Activated naive CD8-positive, alpha-beta T cell treated with anti-CD3 and anti-CD28 coated beads, Interleukin-2, amount 10 ng/mL, durations not matched to agents 7 days and 5 days (primary cell): ENCODE measurements around the gene RAB13. TPM values are rescaled to one million over a fixed set of nuclear protein-coding genes. Genes with fewer than 3 reads are reported as not detected.

Source experiments
- ATAC-seq: fragments of 150-1000 bp; cut with Tn5 transposase; one replicate; pipeline ENCODE4 v1.10.0; 2021; ENCODE audit warnings: low read depth, moderate library complexity
- POLR2A ChIA-PET: fragments of 350-600 bp; sonication (Branson Sonifier 250); formaldehyde crosslinking; loops from one replicate; lab custom pipeline; 2021; ENCODE audit warnings: antibody characterized with exemption; lab: Charles Lee
- DNase-seq: peaks from one replicate; pipeline ENCODE4 v3.0.0; 2021
- H3K27ac Mint-ChIP-seq: one replicate; pipeline ENCODE4 v1.8.0; 2022; ENCODE audit warnings: mild to moderate bottlenecking, mixed read lengths
- H3K27me3 Mint-ChIP-seq: one replicate; pipeline ENCODE4 v1.8.0; 2022; ENCODE audit warnings: mild to moderate bottlenecking, moderate library complexity, mixed read lengths
- H3K36me3 Mint-ChIP-seq: one replicate; pipeline ENCODE4 v1.8.0; 2021; ENCODE audit warnings: mild to moderate bottlenecking, mixed read lengths
- H3K4me1 Mint-ChIP-seq: one replicate; pipeline ENCODE4 v1.8.0; 2021; ENCODE audit warnings: mixed read lengths
- H3K4me3 Mint-ChIP-seq: one replicate; pipeline ENCODE4 v1.8.0; 2022; ENCODE audit warnings: mild to moderate bottlenecking, moderate library complexity, mixed read lengths
- H3K9me3 Mint-ChIP-seq: one replicate; pipeline ENCODE4 v1.8.0; 2021; ENCODE audit warnings: mixed read lengths
- total RNA-seq, 2 experiments: library from RNA; stranded (reverse); gene quantifications; one replicate each; pipeline ENCODE4 v1.2.3, GENCODE V29; 2021

RAB13 gene
- total RNA-seq, 2 experiments from 2014 or later = 7.5 to 8.0 TPM

DNA sequence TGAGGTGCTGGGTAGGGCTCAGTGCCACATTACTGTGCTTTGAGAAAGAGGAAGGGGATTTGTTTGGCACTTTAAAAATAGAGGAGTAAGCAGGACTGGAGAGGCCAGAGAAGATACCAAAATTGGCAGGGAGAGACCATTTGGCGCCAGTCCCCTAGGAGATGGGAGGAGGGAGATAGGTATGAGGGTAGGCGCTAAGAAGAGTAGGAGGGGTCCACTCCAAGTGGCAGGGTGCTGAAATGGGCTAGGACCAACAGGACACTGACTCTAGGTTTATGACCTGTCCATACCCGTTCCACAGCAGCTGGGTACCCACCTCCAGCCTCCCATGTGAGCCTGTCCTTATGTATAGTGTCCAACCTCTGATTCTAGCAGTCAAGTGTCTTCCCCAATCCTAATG lies 26.7 kb downstream of the RAB13 start:
- ATAC-seq = no peak
- Mint-ChIP-seq H3K4me3 (no peak overlapping the region), H3K9me3 (no peaks in the 10 kb centered on the region), H3K4me1 (peaks cover 45% of the 10 kb centered on the region), H3K27me3 (no peaks in the 10 kb centered on the region), H3K36me3 (peaks cover 9% of the 10 kb centered on the region), H3K27ac (peak overlapping the region; percentile 24)
- POLR2A ChIA-PET = interaction anchor here (0.9 to 8.1 kb wide), 5 partner anchors 8 to 184 kb away, joined by 3 to 87 read pairs (median 5); partner anchors contain the start of genes CREB3L4, DENND4B, GATAD2B and SLC27A3
- no peak for DNase-seq

- Mint-ChIP-seq H3K9me3 (no peaks in the 10 kb centered on the region), H3K36me3 (peaks cover 12% of the 10 kb centered on the region), H3K4me3 (peak overlapping the region; percentile 94), H3K4me1 (peaks cover 46% of the 10 kb centered on the region), H3K27me3 (no peaks in the 10 kb centered on the region), H3K27ac (peak overlapping the region; percentile 98)
- ATAC-seq (no peak), DNase-seq (no peak)
- POLR2A ChIA-PET = interaction anchor here (0.8 to 8.1 kb wide), 7 partner anchors 8 to 183 kb away, joined by 3 to 87 read pairs (median 5); partner anchors contain the start of genes CREB3L4, DENND4B, GATAD2B and JTB
These were observed 27.2 kb downstream of the RAB13 start for GRCh38 chr1:153958961-153959260.

DNA sequence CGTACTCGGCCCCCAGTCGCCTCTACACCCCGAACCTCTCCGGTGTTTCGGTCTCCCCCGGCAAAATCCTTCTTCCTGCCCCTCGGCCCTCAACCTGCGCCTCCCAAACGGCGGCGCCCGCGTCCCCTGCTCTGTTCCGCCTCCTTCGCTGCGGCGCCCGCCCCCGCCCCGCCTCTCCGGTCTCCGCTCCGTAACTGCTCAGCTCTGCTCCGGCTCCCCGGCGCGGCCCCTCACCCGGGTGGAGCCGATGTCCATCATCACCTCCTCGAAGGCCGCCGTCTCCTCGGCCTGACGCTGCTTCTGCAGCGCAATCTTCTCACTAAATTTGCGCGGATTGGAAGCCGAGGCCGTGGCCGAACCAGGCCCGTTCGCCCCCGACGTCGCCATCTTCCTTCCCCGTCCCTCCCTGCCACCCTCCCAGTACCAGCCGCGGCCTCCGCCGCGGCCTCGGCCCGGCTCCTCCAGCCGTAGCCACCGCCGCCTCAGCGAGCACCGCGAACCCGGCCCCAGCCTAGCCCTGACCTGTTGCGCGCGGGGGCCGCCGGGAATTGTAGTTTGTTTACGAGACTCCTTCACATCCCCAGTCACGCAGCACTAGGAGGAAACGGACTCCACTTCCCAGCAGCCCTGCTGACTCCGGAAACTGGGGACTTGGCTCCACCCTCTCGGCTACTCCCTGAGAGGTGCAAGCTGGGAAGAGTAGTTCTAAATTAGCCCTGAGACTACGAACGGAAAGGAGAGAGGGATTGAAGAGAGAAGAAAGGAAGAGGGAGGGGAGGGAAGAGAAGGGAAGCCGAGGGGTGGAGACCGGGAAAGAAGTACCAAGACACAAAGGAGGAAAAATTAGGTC lies 27.8 kb downstream of the RAB13 start, which contains the start of gene CRTC2:
Gene CRTC2 (minus strand): TSS at position 502 of the 850 bp plus-strand sequence. CDS start 115 bp downstream, at position 387.
- ATAC-seq (peak; percentile 86), DNase-seq (peak; percentile 94)
- peaks cover 14% of the 10 kb centered on the region for H3K36me3 Mint-ChIP-seq
- peaks cover 45% of the 10 kb centered on the region for H3K4me1 Mint-ChIP-seq
- POLR2A ChIA-PET = interaction anchor here (0.8 to 8.1 kb wide), 10 partner anchors 9 to 183 kb away, joined by 3 to 87 read pairs (median 6); partner anchors contain the start of genes CREB3L4, DENND4B, GATAD2B and JTB
- peak within 1 kb of the TSS; percentile 98 for H3K27ac Mint-ChIP-seq
- H3K4me3 Mint-ChIP-seq = peak within 1 kb of the TSS; percentile 94
- no peaks in the 10 kb centered on the region for H3K27me3 Mint-ChIP-seq
- H3K9me3 Mint-ChIP-seq = no peaks in the 10 kb centered on the region

DNA sequence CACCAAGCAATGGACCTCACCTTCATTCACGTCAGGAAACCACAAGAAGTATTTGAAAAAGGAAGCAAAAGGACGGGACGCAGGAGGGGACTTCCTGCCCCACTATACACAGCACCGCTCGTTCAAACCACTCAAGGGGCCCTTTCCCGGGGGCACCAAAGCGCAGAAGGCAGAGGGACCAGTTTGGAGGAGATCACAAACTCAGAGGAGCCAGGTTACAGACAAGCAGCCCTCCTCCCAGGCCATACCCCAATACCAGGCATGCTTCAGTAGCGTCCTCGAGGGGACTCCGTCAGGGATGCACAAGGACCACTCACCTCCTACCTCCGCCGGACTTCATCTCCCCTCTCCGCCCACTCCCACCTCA lies 28.4 kb downstream of the RAB13 start:
- Mint-ChIP-seq H3K36me3 (peaks cover 16% of the 10 kb centered on the region), H3K9me3 (no peaks in the 10 kb centered on the region), H3K27ac (peak overlapping the region; percentile 98), H3K4me1 (peaks cover 45% of the 10 kb centered on the region), H3K27me3 (no peaks in the 10 kb centered on the region), H3K4me3 (peak overlapping the region; percentile 94)
- DNase-seq = no peak
- ATAC-seq = peak; percentile 19
- POLR2A ChIA-PET = interaction anchor here (0.8 to 8.1 kb wide), 8 partner anchors 9 to 35 kb away, joined by 3 to 87 read pairs (median 18); partner anchors contain the start of genes CREB3L4, DENND4B, GATAD2B and JTB

DNA sequence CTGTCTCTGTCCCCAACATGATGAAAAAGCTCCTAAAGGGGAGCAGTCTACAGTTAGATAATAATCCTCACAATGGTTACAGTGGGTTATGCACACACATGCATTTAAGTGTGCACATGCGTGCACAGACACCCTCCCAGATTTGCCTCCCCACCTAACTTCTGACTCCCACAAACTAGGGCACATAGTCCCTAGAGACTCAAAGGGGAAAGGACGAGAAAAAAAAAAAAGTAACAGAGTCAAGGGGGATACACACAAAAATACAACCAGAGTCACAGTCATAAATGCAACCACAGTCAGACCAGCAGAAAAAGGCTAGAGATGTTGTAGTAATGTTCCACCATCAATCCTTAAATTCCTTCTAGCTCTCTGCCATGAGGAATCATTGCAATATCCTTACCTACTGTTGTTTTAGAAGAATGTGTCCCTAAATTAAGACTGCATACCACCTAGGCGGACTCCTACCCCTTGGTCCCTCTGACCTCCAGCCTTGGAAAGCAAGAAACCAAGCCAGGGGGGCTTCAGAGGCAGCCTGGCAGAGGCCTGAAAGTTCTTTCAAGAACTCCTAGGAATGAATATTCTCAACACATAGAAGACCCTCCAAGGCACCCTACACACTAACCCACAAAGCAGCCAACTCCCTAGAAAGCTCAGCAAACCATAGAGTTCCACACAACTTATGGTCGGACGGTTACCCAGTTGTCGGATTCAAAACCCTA lies 29.0 kb downstream of the RAB13 start:
- peaks cover 19% of the 10 kb centered on the region for H3K36me3 Mint-ChIP-seq
- peaks cover 40% of the 10 kb centered on the region for H3K4me1 Mint-ChIP-seq
- ATAC-seq (no peak), DNase-seq (no peak)
- POLR2A ChIA-PET = interaction anchor here (1.2 to 8.1 kb wide), 7 partner anchors 10 to 35 kb away, joined by 3 to 87 read pairs (median 16); partner anchors contain the start of genes CREB3L4, DENND4B, GATAD2B and JTB
- H3K27me3 Mint-ChIP-seq = no peaks in the 10 kb centered on the region
- H3K4me3 Mint-ChIP-seq = peak overlapping the region; percentile 94
- peak overlapping the region; percentile 98 for H3K27ac Mint-ChIP-seq
- H3K9me3 Mint-ChIP-seq = no peaks in the 10 kb centered on the region

DNA sequence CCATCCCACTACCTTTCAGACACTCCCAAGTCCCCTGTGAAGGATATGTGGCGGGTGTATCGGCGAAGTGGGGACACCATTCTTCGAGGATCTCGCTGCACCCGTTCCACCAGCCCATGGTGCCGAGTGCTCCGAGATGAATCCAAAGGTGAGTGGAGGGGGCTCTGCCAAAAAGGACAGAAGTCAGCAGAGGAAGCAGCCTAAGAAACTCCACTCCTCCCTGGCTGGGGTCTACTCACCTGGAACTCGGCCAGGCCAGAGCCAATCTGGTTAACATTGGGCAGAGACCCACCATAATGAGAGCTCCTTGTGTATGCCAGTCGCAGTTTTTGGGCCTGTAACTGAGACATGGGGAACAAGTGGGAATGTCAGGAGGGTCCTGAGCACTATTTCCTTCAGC lies 31.3 kb downstream of the RAB13 start:
- H3K27ac Mint-ChIP-seq = no peak overlapping the region
- POLR2A ChIA-PET = interaction anchor here (1.1 to 8.1 kb wide), 5 partner anchors 8 to 73 kb away, joined by 3 to 87 read pairs (median 5); partner anchors contain the start of genes DENND4B, JTB and SLC39A1
- no peaks in the 10 kb centered on the region for H3K27me3 Mint-ChIP-seq
- peaks cover 39% of the 10 kb centered on the region for H3K4me1 Mint-ChIP-seq
- no peak overlapping the region for H3K4me3 Mint-ChIP-seq
- DNase-seq (no peak), ATAC-seq (no peak)
- no peaks in the 10 kb centered on the region for H3K9me3 Mint-ChIP-seq
- peaks cover 31% of the 10 kb centered on the region for H3K36me3 Mint-ChIP-seq

- Mint-ChIP-seq H3K4me3 (no peak overlapping the region), H3K27me3 (no peaks in the 10 kb centered on the region), H3K36me3 (peaks cover 31% of the 10 kb centered on the region), H3K4me1 (peaks cover 39% of the 10 kb centered on the region), H3K27ac (peak overlapping the region; percentile 36), H3K9me3 (no peaks in the 10 kb centered on the region)
- DNase-seq = no peak
- POLR2A ChIA-PET = interaction anchor here (1.0 to 8.1 kb wide), 5 partner anchors 9 to 72 kb away, joined by 3 to 87 read pairs (median 4); partner anchors contain the start of genes DENND4B and SLC39A1
- no peak for ATAC-seq
These were observed 32.2 kb downstream of the RAB13 start for GRCh38 chr1:153953859-153954365.

DNA sequence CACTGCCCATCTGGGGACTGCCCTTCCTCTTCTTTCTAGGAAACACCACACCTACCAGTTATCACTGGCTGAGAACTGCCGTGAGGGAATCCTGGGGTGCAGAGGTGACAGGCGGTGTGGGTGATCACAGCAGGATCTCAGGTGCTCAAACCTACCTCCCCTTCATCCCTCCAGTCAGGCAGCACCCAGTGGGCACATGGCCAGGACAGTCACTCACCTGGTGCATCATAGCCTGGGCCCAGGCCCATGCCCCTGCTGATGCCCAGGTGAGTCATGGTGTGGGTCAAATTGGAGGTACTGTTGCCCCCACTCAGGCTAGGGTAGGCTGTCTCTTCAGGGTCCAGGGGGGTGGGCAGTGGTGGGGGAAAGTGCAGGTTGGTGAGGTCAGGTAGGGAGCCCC lies 34.3 kb downstream of the RAB13 start:
- POLR2A ChIA-PET = no interaction called here
- DNase-seq (no peak), ATAC-seq (no peak)
- peaks cover 33% of the 10 kb centered on the region for H3K4me1 Mint-ChIP-seq
- no peaks in the 10 kb centered on the region for H3K27me3 Mint-ChIP-seq
- H3K27ac Mint-ChIP-seq = no peak overlapping the region
- H3K4me3 Mint-ChIP-seq = no peak overlapping the region
- no peaks in the 10 kb centered on the region for H3K9me3 Mint-ChIP-seq
- peaks cover 31% of the 10 kb centered on the region for H3K36me3 Mint-ChIP-seq

GRCh38 chr1:153951183-153951582 lies 35.0 kb downstream of the RAB13 start:
- Mint-ChIP-seq H3K27me3 (no peaks in the 10 kb centered on the region), H3K27ac (no peak overlapping the region), H3K36me3 (peaks cover 31% of the 10 kb centered on the region), H3K4me3 (no peak overlapping the region), H3K9me3 (no peaks in the 10 kb centered on the region), H3K4me1 (peaks cover 27% of the 10 kb centered on the region)
- DNase-seq (no peak), ATAC-seq (no peak)
- POLR2A ChIA-PET = no interaction called here

- POLR2A ChIA-PET = interaction anchor here (0.6 to 5.5 kb wide), 20 partner anchors 10 to 325 kb away, joined by 3 to 101 read pairs (median 6); partner anchors contain the start of genes CREB3L4, CRTC2, GATAD2B and HAX1
- ATAC-seq (peak; percentile 58), DNase-seq (no peak)
- Mint-ChIP-seq H3K27me3 (no peaks in the 10 kb centered on the region), H3K4me1 (peaks cover 32% of the 10 kb centered on the region), H3K36me3 (peaks cover 27% of the 10 kb centered on the region), H3K4me3 (peak within 1 kb of the TSS; percentile 95), H3K9me3 (no peaks in the 10 kb centered on the region), H3K27ac (peak within 1 kb of the TSS; percentile 96)
These were observed 39.4 kb downstream of the RAB13 start, which contains the start of gene DENND4B for GRCh38 chr1:153946622-153947241. DENND4B (minus strand) TSS chr1:153946718; CDS start chr1:153944374, 2,344 bp downstream.

GRCh38 chr1:153945795-153946621 lies 40.1 kb downstream of the RAB13 start:
- ATAC-seq (peak; percentile 50), DNase-seq (peak; percentile 84)
- H3K27me3 Mint-ChIP-seq = no peaks in the 10 kb centered on the region
- peak overlapping the region; percentile 95 for H3K4me3 Mint-ChIP-seq
- POLR2A ChIA-PET = interaction anchor here (0.6 to 5.5 kb wide), 26 partner anchors 9 to 414 kb away, joined by 3 to 101 read pairs (median 4); partner anchors contain the start of genes CREB3L4, CRTC2, GATAD2B and HAX1
- peaks cover 32% of the 10 kb centered on the region for H3K4me1 Mint-ChIP-seq
- H3K36me3 Mint-ChIP-seq = peaks cover 25% of the 10 kb centered on the region
- H3K9me3 Mint-ChIP-seq = no peaks in the 10 kb centered on the region
- peak overlapping the region; percentile 96 for H3K27ac Mint-ChIP-seq
